HAP-1 (cell line): ENCODE data around the gene MYCBPAP.

Source experiments
- DNase-seq, 2 experiments: peaks; one replicate each; pipeline ENCODE4 v3.0.0-alpha.2; 2016 to 2020; ENCODE audit warnings: low spot score in 2 of 2
- H3K27me3 ChIP-seq: fragments of 250-450 bp; sonication (Bioruptor Pico); 2 replicates; pipeline ENCODE4 v1.5.1; 2020; ENCODE audit warnings: low read depth, mild to moderate bottlenecking, moderate library complexity
- H3K36me3 ChIP-seq: fragments of 250-450 bp; sonication (Bioruptor Pico); replicated peaks from 2 replicates; pipeline ENCODE4 v1.5.1; 2020; ENCODE audit warnings: mild to moderate bottlenecking
- H3K4me1 ChIP-seq: fragments of 250-450 bp; sonication (Bioruptor Pico); 2 replicates; pipeline ENCODE4 v1.5.1; 2020; ENCODE audit warnings: mild to moderate bottlenecking
- H3K4me3 ChIP-seq: fragments of 250-450 bp; sonication (Bioruptor Pico); 2 replicates; pipeline ENCODE4 v1.5.1; 2020; ENCODE audit warnings: mild to moderate bottlenecking, moderate library complexity
- H3K9me3 ChIP-seq: fragments of 250-450 bp; sonication (Bioruptor Pico); 2 replicates; pipeline ENCODE4 v1.5.1; 2020; ENCODE audit warnings: mild to moderate bottlenecking, moderate library complexity
- in situ Hi-C: fragments of 300-500 bp; cut with MboI; formaldehyde crosslinking; loops from 3 replicates; pipeline ENCODE4 v1.14.3; 2020; ENCODE audit warnings: low sequenced_read_pairs, inconsistent platforms, mixed read lengths

The MYCBPAP gene

DNA sequence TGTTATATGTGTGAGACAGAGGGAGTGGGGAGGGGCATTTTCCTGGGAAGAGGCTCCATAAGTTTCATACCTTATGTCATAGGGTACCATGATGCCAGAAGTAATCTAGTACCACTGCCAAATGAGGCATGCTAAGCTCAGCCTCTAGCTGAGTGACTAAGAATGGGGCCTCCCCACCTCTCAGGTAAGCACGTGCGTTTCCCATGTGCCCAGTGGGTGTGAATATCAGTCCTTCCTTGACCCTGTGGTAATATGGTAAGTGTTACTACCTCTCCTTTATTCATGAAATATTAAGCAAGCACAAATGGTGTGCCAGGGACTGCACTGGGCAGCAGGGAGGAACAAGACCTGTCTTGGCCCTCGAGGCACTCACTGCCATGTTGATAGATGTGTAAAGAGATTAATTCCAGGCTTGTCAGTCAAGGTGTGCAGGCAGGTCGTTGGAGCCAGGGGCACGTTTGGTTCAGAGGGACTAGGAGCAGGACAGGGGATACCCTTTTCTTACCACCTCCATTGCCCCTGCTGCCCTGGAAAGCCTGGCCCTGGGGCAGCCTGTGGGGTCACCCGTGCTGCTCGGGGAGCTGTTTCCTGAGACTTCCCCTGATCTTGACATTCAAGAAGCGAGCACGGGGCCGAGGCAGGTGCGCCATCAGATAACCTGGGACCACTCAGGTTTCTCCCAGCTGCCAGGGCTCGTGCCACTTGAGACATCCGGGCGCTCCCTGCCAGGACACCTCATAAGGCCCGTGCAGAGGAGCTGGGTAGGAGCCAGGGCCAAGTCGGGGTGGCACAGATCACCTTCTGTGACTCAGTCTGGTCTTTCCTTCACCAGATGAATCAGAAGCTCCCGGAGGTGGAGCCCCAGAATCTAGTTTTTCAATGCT lies 20.8 kb upstream of the MYCBPAP start:
- in situ Hi-C loops, result loop anchor here (10.0 kb wide), 1 partner anchor 137 kb away; no protein-coding TSS in a partner anchor

DNA sequence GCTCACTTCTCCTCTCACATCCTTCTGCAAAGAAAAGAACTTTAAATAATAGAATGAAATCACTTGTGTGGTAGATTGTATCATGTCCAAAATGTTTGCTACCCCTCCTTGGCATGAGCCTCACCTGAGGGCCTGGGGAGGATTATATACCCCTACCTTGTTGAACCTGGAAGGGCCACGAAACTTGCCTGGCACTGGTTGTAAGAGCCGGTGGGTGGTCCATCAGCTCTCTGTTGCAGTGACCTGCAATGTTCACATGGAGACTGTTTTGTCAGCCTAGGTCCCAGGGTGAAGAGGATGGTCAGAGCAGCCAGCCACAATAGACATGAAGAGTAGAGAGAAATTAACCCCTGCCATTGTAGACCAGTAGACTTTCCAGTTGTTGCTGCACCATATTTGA lies 19.4 kb upstream of the MYCBPAP start:
- Histone ChIP-seq H3K4me3 (no peak overlapping the region), H3K4me1 (no peaks in the 10 kb centered on the region), H3K27me3 (no peaks in the 10 kb centered on the region), H3K36me3 (peaks cover 20% of the 10 kb centered on the region), H3K9me3 (no peaks in the 10 kb centered on the region)
- no peak for DNase-seq
- in situ Hi-C loops, result loop anchor here (10.0 kb wide), 1 partner anchor 136 kb away; no protein-coding TSS in a partner anchor

More for the DNA sequence above, 20.8 kb upstream of the MYCBPAP start:
- H3K4me3 ChIP-seq, result no peak overlapping the region
- H3K27me3 ChIP-seq, result no peaks in the 10 kb centered on the region
- H3K4me1 ChIP-seq, result no peaks in the 10 kb centered on the region
- H3K9me3 ChIP-seq, result no peaks in the 10 kb centered on the region
- DNase-seq, result no peak
- H3K36me3 ChIP-seq, result peaks cover 31% of the 10 kb centered on the region

DNA sequence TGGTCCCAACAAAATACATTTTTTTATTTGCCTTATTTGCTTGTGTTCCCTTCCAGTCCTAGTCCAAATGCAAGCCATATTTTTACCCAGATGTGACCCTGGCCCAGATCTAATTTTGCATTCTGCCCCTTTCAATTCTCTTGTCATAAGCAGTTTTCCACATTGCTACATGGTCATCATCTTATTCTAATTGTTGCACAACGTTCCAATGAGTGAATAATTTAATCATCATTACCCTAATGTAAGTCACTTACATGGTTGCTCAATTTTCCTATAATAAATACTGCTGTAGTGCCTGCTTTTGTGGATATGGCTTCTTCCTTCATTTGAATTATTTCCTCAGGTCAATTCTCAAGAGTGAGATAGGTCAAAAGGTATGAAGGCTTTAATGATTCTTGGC lies 16.7 kb upstream of the MYCBPAP start:
- H3K36me3 ChIP-seq, result no peaks in the 10 kb centered on the region
- in situ Hi-C loops, result no loop called here
- no peaks in the 10 kb centered on the region for H3K9me3 ChIP-seq
- DNase-seq, result no peak
- no peak overlapping the region for H3K4me3 ChIP-seq
- H3K27me3 ChIP-seq, result no peaks in the 10 kb centered on the region
- H3K4me1 ChIP-seq, result no peaks in the 10 kb centered on the region

DNA sequence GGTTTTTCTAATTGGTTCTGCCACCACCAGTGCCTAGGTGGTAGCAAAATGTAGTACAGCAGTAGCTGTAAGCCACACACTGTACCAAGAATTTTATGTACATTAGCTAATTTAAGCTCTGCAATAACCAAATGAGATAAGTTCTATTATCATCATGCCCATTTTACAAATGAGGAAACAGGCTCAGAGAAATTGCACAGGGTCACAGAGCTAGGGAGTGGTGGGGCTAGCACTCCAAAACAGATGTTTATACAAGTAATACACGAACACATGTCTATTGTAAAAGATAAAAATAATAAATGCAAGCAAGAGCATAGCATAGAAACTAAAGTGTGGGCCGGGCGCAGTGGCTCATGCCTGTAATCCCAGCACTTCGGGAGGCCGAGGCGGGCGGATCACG lies 16.0 kb upstream of the MYCBPAP start:
- Histone ChIP-seq H3K36me3 (no peaks in the 10 kb centered on the region), H3K9me3 (no peaks in the 10 kb centered on the region), H3K27me3 (no peaks in the 10 kb centered on the region), H3K4me1 (no peaks in the 10 kb centered on the region), H3K4me3 (no peak overlapping the region)
- in situ Hi-C loops, result no loop called here
- no peak for DNase-seq

DNA sequence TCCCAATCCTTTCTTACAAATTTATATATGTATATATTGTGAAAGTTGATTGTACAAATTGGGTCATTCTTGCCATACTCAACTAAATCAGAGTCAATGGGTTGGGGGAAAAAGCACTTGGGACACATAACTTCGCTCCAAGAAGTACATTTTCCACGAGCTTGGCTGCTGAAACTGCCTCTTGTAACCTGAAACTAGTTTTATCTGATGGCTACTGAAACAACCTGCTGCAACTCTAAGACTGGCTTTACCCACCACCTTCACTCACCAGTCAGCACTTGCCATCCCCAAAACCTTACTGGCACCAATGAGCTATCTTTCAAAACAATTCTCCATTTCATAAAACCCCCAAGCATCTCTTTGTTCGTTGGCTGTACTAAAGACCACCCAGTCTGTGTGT lies 14.5 kb upstream of the MYCBPAP start:
- Histone ChIP-seq H3K27me3 (no peaks in the 10 kb centered on the region), H3K9me3 (no peaks in the 10 kb centered on the region), H3K4me3 (no peak overlapping the region), H3K36me3 (no peaks in the 10 kb centered on the region), H3K4me1 (no peaks in the 10 kb centered on the region)
- in situ Hi-C loops, result no loop called here
- no peak for DNase-seq

DNA sequence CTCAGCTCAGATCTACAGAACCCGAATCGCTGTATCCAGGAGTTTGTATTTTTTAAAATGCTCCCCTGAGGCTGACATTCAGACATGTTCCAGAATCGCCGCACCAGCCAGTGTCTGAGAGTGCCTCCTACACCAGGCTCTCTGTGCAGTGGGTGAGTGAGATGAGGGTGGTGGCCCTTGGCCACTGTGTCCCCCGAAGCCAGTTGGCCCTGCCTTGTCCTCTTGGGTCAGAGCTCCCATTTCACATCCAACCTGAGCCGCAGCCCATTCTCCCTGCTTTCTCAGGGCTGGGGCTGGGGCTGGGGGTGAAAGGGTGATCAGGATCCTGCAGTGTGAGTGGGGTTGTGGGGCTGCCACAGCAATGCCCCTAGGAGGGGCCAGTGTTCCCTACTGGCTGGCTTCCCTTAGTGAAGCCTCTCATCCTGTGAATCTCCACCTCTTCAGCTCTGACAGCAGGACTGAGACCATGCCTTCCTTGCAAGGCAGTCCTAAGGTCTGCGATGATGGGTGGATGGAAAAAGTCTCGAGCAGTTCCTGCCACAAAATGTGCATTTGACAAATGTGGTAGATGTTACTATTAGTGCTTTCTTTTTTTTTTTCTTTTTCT lies 12.9 kb upstream of the MYCBPAP start:
- H3K9me3 ChIP-seq, result no peaks in the 10 kb centered on the region
- no peaks in the 10 kb centered on the region for H3K36me3 ChIP-seq
- DNase-seq, result no peak
- H3K4me3 ChIP-seq, result no peak overlapping the region
- in situ Hi-C loops, result no loop called here
- H3K4me1 ChIP-seq, result no peaks in the 10 kb centered on the region
- H3K27me3 ChIP-seq, result no peaks in the 10 kb centered on the region

DNA sequence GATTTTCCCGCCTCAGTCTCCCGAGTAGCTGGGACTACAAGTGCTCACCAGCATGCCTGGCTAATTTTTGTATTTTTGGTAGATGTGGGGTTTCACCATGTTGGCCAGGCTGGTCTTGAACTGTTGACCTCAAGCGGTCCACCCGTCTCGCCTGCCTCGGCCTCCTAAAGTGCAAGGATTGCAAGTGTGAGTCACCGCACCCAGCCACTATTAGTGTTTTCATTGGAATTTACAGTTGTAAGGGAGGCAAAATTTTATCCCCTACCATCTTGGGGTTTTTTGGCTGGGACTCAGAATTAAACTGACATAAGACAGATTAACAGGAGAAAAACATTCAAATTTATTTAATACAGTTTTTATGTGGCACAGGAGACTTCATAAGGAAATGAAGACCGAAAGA lies 12.3 kb upstream of the MYCBPAP start:
- Histone ChIP-seq H3K9me3 (no peaks in the 10 kb centered on the region), H3K4me3 (no peak overlapping the region), H3K36me3 (no peaks in the 10 kb centered on the region), H3K4me1 (no peaks in the 10 kb centered on the region), H3K27me3 (no peaks in the 10 kb centered on the region)
- in situ Hi-C loops, result no loop called here
- no peak for DNase-seq

DNA sequence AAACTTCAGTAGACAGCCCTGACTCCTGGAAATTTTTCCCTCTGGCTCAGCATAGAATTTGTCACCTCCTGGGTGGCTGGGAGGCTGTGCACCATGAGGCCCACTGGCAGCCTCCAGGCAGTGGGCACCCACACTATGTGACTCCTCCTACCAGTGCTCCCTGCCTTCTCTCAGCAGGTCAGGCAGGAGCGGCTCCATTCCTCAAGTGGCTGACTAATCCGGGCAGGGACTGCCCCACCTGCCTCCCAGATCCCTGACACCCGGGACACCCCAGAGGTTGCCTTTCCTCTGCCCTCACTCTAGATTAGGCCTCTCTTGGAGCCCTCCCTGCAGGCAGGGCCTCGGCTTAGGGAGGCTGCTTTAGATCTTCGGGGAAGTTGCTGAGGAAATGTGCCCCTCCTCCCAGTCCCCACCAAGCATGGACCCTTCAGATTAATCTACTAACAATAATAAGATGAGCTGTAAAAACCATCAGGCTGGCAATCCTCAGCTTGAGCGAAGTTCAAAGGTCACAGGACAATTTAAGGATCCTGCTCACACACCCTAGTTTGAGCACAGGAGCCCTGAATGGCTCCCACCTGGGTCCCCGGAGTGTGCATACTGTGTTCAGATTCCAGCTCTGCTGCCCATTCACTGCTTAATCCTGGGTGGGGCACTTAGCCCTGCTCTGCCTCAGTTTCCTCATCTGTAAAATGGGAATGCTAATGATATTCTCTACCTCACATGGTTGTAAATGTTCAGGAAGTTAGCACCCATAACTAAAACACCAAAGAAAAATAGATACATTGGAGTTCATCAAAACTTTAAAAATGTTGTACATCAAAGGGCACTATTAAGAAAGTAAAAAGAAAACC lies 10.0 kb upstream of the MYCBPAP start:
- no peaks in the 10 kb centered on the region for H3K9me3 ChIP-seq
- DNase-seq, result no peak
- H3K4me1 ChIP-seq, result no peaks in the 10 kb centered on the region
- no peak overlapping the region for H3K4me3 ChIP-seq
- H3K27me3 ChIP-seq, result no peaks in the 10 kb centered on the region
- in situ Hi-C loops, result no loop called here
- H3K36me3 ChIP-seq, result no peaks in the 10 kb centered on the region

DNA sequence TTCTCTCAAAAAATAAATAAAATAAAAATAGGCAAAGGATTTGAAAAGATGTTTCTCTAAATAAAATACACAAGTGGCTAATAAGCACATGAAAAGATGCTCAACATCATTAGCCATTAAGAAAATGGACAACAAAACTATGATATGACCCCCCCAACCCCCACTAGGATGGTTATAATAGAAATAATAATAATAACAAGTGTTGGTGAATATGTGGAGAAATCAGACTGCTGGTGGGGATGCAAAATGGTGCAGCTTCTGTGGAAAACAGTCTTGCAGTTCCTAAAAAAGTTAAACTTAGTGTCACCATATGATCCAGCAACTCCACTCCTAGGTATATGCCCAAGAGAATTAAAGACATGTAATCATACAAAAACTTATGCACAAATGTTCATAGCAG lies 9.0 kb upstream of the MYCBPAP start:
- no peak for DNase-seq
- Histone ChIP-seq H3K27me3 (no peaks in the 10 kb centered on the region), H3K9me3 (no peaks in the 10 kb centered on the region), H3K4me1 (no peaks in the 10 kb centered on the region), H3K4me3 (no peak overlapping the region), H3K36me3 (no peaks in the 10 kb centered on the region)
- in situ Hi-C loops, result no loop called here

DNA sequence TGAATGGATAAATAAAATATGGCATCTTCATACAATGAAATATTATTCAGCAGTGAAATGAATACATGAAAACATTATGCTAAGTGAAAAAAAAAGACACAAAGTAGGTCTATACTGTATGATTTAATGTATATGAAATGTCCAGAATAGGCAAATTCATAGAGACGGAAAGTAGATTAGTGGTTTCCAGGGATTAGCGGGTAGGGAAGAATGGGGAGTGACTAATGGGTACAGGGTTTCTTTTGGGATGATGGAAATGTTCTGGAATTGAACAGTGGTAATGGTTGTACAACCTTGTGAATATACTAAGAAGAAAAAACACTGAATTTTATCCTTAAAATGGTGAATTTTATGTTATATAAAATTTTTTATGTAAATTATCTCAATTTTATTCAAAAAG lies 8.5 kb upstream of the MYCBPAP start:
- Histone ChIP-seq H3K4me1 (no peaks in the 10 kb centered on the region), H3K4me3 (no peak overlapping the region), H3K36me3 (no peaks in the 10 kb centered on the region), H3K27me3 (no peaks in the 10 kb centered on the region), H3K9me3 (no peaks in the 10 kb centered on the region)
- DNase-seq, result no peak
- in situ Hi-C loops, result no loop called here

DNA sequence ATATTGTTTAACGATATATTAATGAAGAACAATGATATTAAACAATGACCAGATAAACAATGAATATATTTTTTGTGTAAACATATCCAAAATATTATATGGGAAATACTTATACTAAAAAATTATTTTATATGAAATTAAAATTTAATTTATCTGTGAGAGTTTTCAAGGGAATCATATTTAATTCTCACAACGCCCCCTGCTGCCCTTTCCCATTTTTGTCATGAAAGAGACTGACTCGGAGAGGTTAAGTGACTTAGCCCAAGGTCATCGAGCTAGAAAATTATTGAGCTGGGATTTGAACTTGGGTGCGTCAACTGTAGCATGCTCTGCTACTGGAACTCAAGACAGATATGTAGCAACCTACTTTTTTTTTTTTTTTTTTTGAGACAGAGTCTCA lies 7.2 kb upstream of the MYCBPAP start:
- in situ Hi-C loops, result no loop called here
- Histone ChIP-seq H3K36me3 (no peaks in the 10 kb centered on the region), H3K9me3 (no peaks in the 10 kb centered on the region), H3K4me1 (no peaks in the 10 kb centered on the region), H3K27me3 (no peaks in the 10 kb centered on the region), H3K4me3 (no peak overlapping the region)
- DNase-seq, result peak in 1 of 2 experiments; percentile 65

DNA sequence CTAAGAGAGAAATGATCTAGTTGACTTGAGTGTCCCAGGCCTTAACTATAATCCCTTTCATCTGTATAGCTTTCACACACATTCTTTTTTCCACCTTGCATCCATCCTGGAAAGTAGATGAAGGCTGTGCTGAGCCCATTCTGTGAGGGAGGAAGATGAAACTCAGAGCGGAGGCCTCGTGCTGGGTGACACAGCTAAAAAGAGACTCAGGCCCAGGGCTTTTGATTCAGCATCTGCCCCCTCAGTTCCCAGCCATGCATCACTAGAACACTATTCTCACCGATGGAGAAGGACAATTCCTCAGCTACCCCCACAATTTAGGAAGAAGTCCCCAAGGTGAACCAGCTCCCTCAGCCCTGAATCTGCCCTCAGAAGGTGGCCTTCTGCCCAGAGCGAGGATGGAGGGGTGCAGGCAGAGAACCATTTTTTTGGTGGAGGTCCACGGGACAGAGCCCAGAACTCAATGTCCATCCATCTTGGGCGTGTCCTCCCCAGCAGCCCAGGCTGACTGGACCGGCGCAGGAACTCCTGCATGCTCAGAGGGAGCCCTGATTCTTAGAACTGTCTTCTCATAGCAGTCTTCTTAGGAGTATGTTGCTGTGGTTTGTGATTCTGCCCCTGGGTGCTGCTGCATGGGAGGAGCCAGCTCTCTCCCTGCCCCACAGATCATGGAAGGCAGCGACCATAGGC lies 5.8 kb upstream of the MYCBPAP start:
- no peaks in the 10 kb centered on the region for H3K36me3 ChIP-seq
- in situ Hi-C loops, result no loop called here
- no peaks in the 10 kb centered on the region for H3K9me3 ChIP-seq
- H3K4me3 ChIP-seq, result no peak overlapping the region
- DNase-seq, result no peak
- no peaks in the 10 kb centered on the region for H3K27me3 ChIP-seq
- H3K4me1 ChIP-seq, result no peaks in the 10 kb centered on the region; the same call in 1 of the 2 replicates

DNA sequence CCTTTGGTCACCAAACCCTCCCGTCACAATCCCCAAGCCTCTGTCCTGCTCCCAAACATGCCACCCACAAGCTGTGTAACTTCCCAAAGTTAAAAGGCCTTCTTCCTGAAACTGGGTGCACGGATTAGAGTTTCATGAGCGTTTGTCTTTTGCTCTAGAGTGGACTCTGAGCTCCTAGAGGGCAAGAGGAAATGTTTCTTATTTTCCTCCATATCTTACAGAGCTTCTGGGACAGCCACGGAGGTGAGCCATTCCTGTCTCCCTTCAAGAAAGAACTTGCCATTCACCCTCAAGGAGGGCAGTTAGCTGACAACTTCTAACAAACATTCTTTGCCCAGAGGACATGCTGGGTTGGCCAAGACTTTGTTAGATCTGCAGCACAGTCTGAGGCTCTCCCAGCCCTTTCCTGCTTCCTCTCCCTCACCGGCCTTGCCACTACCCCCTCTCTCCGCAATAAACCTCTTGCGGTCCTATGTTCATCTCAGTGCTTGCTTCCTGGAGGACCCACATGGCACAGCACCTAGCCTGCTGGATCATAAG lies 2.6 kb upstream of the MYCBPAP start:
- peaks cover 4% of the 10 kb centered on the region for H3K4me1 ChIP-seq
- in situ Hi-C loops, result no loop called here
- H3K9me3 ChIP-seq, result no peaks in the 10 kb centered on the region
- no peak overlapping the region for H3K4me3 ChIP-seq
- no peaks in the 10 kb centered on the region for H3K27me3 ChIP-seq
- no peaks in the 10 kb centered on the region for H3K36me3 ChIP-seq
- no peak for DNase-seq
